Activated CD4-positive, alpha-beta T cell treated with anti-CD3 and anti-CD28 coated beads, Interleukin-2, amount 50 U/mL, for 48 hours (primary cell): ENCODE data around the gene POLRMT.
A peak's percentile ranks its signal among the peaks of the same experiment; 100 is the strongest.
"Not testable (repeated sequence)": the region's sequence is repeated elsewhere in the genome, so short reads cannot be mapped to it uniquely, and the experiment has no call there.

ENCODE experiments used
- DNase-seq, 2 experiments: peaks; one replicate each; pipeline ENCODE4 v3.0.0-alpha.2; 2020

The POLRMT gene

DNA sequence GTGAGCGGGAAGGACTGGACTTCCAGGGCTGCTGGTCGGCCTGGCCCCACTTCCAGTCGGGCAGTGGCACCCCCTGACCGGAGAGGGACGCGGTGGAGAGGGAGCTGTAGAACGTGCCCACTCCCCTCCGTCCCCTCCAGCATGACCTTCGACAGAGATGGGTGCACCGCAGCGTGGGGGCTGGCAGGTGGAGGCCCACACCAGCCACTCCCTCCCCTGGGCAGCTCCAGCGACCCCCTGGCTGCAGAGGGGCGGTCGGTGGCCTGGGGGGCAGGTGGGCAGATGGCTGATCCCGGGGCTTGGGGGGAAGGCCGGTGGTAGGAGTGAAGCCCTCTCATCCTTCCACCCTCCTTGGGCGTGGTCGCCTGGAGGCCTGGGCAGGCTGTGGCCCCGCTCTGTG lies 41.2 kb downstream of the POLRMT start:
- DNase-seq = no peak

DNA sequence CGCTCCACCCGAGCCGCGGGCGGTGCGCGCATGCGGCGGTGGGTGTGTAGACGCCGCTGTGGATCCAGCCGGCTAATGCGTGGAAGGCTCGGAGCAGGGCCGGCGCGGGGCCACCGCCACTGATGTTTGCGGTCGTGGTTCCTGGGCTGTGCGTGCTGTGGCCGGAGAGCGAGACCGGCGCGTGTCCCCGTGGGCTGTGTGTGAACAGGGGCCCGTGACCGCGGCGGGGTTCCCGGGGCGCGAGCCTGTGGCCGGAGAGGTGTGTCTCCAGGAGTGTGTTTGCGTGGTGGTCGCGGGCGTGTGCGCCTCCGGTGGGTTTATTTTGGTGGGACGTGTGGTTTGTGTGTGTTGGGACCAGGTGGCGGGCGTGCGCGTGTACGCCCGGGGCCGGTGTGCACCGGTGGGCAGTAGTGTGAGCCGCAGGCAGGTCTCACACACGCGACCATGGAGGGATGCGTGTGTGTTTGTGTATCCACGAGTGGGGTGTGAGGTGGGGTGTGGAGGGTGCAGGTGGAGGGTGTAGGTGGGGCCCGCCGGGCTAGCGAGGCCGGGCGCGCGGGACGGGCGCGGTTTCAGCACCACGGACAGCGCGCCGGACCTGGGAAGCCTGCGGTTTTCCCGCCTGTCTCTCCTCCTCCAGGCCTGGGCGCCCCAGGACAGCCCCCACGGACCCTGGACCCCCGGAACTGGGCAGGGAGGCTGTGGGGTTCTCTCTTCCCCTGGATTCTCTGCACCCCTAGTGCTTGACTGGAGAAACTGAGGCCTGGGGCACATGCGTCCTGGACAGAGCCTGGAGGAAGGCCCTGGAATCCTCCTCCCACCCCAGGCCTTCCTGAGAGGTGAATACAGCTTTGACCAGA lies 42.0 kb downstream of the POLRMT start:
- no peak for DNase-seq

DNA sequence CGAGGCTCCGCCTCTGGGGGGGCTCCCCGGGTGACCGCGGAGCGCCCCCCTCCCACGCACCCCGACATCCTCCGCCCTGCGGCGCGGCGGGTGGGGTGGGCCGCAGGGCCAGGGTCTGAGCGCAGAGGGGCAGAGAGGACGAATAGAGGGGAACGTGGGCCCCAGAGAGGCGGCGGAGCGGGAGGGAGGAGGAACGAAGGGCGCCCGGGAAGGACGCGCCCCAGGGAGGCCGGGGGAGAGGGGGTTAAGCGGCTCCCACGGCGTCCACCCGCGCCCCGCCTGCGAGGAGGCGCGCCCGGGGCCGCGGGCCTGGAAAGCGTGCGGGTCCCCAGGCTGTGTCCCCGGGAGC lies 42.6 kb downstream of the POLRMT start:
- DNase-seq = no peak

DNA sequence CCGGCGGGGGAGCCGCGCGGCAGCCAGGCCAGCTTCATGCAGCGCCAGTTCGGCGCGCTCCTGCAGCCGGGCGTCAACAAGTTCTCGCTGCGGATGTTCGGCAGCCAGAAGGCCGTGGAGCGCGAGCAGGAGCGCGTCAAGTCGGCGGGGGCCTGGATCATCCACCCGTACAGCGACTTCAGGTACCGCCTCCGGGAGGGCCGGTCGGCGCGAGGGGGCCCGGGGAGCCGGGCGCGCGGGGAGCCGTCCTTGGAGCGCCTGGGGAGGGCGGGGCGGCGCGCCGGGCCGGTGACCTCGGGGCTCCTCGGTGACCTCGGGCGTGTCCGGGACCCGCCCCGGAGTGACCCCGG lies 43.0 kb downstream of the POLRMT start:
- DNase-seq = peak in 1 of 2 experiments; percentile 44

DNA sequence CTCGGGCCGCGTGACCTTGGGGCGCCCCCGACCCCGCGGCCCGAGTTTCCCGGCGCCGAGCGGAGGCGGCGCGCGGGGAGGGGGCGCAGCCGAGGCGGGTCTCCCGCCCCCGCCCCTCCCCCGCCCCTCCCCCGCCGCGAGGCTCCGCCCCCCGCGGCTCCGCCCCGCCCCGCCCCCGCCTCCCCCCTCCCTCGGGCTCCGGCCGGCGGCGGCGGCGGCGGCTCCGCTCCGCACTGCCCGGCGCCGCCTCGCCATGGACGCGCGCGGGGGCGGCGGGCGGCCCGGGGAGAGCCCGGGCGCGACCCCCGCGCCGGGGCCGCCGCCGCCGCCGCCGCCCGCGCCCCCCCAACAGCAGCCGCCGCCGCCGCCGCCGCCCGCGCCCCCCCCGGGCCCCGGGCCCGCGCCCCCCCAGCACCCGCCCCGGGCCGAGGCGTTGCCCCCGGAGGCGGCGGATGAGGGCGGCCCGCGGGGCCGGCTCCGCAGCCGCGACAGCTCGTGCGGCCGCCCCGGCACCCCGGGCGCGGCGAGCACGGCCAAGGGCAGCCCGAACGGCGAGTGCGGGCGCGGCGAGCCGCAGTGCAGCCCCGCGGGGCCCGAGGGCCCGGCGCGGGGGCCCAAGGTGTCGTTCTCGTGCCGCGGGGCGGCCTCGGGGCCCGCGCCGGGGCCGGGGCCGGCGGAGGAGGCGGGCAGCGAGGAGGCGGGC lies 43.5 kb downstream of the POLRMT start, which contains the start of gene HCN2:
Gene HCN2 (plus strand): TSS at position 189 of the 703 bp plus-strand sequence. CDS start 65 bp downstream, at position 254.
- no peak for DNase-seq

DNA sequence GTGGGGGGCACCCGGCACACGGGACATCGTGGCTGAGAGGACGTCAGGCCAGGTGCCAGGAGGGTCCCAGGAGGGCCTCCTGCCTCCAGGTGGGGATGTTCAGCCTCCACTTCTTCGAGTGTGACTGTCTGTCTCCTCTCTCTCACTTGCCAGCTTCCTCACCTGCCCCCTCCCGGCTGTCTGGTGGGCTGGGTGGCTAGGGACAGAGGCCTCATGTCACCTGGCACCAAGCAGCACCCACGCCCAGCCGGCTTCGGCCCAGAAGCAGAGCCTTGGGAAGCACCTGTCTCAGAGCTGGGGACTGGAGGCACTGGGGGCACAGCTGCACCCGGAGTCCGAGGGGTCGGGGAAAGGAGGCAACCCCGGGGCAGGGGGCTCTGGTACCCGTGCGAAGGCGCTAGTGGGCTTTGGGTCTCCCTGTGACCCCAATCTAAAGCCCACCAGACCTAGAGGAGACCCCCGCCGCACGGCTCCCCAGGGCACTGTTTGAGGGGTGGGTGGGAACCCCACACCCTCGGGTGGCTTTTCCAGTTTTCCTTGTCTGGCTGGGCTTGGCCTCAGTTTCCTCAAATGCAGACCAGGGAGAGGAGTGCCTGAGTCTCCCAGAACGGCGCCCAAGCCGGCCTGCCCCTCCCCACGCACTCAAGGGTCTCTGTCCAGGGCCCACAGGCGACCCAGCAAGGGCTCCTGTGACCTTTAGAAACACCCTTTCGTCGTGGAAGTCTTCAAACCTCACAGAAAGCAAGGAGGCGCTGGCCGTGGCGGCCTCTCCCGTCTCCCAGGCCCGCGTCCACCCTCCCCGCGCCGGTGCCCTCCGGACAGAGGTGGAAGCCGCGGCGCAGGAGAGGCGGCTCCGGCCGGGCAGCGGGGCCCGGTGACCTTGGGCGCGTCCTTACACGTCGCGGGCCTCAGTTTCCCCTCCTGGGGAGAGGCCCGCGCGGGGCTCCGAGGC lies 44.3 kb downstream of the POLRMT start:
- no peak for DNase-seq

DNA sequence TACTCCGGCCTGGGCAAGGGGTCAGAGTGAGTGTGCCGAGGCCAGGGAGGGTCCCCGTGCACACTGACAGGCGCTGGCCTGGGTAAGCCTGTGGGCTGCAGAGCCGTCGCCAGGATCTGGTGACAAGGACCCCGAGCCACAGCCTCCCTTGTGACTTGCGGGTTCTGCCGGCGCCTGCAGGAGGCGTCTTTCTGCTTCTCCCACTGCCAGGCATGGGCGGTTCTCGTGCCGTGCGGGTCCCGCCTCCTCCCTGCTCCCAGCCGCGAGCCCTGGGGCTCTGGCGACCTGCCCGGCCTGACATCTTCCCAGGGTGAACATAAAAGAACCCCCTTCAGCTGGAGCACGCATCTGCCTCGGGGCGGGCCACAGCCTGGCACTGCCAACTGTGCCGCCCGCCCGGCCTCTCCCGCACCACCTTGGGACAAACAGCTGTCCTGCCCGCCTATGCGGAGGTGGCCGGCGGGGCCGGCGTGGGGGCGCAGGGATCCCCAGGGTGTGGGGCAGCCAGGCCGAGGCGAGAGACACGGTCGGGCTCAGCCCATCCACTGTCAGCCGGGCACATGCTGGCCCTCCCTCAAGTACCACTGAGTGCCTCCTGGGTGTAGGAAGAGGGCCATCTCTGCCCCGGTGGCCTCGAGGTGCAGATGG lies 45.1 kb downstream of the POLRMT start:
- peak; percentile 77 to 81 for DNase-seq

DNA sequence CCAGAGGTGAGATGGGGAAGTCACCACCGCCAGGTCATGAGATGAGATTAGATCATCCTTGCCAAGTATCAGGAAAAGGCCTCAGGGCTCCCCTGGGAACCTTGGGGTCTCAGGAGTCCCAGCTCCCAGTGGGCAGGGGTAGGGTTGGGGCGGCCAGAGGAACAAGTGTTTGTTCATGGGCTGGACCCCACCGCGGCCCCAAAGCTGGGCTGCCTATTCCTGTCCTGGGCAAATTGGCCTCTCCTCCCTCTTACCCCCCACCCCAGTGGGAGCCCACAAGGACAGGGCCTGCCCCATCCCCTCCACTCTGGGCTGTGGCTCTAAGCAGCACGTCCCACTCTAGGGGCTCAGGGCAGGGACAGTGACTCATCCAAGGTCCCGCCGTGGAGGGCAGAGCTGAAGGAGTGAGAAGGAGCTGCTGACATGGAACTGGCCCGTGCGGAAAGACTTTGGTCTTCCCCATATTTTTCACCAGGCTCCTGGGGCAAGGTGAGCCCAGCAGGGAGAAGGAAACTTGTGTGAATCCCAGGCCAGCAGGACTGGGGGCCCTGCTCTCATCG lies 47.7 kb downstream of the POLRMT start:
- no peak for DNase-seq

DNA sequence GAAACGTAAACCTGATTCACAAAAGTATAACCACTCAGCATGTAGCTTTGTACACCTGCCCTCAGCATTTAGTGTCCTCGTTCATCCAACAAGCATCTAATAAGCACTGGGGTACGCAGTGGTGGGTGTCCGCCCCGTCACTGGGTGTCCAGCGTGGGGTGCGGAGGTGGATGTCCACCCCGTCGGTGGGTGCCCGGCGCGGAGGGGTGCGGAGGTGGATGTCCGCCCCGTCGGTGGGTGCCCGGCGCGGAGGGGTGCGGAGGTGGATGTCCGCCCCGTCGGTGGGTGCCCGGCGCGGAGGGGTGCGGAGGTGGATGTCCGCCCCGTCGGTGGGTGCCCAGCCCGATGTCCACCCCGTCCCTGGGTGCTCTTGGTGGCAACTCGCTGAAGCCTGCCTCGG lies 48.2 kb downstream of the POLRMT start:
- DNase-seq = not testable (repeated sequence)

DNA sequence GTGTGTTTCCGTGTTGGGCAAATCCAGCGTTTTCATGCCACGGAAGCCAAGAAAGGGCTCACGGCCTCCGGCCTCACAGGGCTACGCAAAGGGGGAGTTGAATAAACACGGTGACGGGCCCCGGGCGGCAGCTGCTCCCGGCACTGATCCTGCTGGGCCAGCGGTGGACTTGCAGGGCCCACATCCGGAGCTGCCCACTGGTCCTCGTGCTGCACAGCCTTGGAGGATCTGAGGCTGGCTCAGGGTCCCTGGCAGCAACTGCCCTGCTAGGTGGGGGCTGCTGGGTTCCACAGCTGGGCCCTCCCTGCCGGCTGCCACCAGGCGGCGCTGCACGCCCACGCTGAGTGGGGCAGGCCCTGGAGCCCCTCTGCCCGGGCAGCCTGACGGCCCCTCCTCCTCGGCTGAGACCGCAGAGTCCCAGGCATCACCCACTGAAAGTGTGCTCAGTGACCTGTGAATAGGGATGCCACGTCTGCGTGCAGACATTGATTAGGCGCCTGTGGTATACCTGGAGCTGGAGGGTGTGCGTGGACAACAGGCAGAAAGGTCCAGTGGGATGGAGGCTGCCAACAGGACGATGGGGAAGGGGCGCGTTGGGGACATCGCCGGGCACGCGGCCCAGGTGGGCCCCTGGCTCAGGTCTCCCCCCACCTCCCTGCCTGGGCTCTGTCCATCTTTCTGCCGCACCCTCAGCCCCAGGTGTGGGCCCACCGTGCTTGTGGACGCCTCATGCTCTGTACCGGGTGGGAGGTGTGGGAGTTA lies 48.9 kb downstream of the POLRMT start:
- peak; percentile 64 to 69 for DNase-seq

DNA sequence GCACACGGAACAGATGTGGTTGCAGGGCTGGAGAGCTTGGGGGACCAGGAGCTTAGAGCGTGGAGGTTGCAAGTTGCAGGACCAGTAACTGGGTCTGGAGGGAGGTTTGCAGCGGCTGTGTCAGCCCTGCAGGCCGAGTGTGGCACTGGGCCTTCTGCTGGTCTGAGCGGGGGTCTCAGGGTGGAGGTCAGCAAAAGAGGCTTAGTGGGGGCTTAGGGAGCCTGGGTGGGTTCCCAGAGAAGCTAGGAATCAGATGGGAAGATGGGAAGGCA lies 49.4 kb downstream of the POLRMT start:
- DNase-seq = no peak

DNA sequence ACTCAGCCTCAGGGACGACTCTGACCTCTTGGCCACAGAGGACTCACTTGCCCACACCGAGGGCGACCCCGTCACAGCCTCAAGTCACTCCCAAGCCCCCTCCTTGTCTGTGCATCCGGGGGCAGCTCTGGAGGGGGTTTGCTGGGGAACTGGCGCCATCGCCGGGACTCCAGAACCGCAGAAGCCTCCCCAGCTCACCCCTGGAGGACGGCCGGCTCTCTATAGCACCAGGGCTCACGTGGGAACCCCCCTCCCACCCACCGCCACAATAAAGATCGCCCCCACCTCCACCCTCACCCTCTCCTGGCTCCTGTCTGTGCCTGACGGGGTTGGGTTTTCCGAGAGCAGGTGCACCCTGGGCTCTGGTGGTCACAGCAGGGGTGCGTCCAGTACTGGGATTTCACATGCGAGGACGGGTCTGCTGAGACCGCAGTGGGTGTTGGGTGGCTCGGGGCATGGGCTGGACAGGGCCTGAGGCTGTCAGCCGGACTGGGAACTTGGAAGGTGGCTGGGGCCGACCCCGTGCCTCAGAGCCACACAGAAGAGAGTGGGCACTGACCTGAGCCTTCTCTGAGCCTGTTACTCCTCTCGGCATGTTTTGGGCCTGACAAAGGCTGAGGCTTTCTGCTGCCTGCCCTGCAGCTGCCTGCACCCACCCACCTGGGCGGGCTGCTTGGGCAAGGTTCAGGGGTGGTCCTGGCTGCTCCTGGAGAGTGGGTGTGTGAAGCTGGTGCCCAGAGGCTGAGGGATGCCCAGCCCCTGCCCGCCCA lies 50.0 kb downstream of the POLRMT start:
- DNase-seq = no peak

DNA sequence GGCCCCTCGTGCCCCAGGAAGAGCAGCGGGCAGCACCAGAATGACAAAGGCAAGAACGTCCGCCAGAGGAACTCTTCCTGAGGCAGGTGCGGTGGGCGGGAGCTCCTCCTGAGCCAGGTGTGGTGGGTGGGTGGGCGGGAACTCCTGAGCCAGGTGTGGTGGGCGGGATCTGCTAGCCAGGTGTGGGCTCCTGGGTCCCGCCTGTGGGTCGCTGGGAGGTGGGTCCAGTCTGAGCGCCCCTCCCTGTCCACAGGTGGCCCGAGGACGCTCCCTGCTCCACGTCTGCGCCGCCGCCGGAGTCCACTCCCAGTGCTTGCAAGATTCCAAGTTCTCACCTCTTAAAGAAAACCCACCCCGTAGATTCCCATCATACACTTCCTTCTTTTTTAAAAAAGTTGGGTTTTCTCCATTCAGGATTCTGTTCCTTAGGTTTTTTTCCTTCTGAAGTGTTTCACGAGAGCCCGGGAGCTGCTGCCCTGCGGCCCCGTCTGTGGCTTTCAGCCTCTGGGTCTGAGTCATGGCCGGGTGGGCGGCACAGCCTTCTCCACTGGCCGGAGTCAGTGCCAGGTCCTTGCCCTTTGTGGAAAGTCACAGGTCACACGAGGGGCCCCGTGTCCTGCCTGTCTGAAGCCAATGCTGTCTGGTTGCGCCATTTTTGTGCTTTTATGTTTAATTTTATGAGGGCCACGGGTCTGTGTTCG lies 50.7 kb downstream of the POLRMT start:
- no peak for DNase-seq

DNA sequence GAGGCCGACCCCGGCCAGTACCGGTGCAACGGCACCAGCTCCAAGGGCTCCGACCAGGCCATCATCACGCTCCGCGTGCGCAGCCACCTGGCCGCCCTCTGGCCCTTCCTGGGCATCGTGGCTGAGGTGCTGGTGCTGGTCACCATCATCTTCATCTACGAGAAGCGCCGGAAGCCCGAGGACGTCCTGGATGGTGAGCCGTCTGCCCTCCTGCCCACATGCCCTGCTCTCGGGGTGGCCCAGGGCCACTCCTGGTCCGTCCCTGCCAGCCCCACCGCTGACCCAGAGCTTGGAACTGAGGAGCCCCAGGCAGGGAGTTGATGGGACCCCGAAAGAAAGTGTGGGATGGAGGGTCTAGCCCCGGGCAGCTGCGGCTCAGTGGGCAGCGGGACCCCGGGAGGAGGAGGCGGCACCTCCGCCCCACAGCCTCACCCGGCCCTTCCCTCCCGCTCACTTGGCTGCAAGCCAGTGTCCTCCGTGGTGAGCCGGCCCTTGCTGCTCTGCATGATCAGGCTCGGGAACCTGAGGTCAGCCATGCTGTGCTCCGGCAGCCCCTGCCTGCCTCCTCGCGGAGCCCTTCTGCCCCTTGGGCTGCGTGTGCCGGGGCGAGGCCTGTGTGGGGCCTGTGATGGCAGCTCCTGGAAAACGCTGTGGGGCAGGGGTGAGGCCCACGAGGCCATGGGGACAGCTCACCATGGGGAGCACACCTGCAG lies 51.8 kb downstream of the POLRMT start:
- no peak for DNase-seq

DNA sequence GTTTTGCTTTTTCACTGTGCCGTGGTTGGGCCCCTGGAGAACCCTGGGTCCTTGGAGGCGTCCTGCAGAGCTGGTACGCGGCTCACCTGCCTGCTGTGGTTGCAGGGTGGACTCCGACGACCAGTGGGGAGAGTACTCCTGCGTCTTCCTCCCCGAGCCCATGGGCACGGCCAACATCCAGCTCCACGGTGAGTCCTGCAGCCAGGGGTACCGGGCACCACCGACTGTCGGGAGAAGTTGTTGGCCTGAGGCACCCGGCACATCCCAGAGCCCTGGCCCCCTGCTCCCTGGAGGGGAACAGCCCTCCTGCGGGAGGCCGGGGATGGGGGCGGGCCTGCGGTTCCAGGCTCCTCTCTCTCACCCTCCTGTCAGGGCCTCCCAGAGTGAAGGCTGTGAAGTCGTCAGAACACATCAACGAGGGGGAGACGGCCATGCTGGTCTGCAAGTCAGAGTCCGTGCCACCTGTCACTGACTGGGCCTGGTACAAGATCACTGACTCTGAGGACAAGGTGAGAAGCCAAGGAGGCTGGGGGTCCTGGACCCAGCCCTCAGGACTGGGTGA lies 53.0 kb downstream of the POLRMT start:
- DNase-seq = no peak

DNA sequence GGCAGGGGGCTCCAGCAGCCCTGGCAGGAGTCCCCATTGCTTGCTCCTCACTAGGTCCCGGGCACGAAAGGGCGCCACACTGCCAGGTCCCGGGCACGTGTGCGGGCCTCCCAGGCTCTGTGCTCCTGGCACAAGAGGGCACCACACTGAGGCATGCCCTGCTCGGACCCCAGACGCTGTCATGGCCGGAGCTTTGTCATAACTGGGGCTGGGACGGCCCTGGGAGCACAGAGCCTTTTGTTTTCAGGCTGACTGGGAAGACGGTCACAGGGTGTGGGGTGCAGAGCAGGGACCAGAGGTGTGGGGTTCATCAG lies 53.5 kb downstream of the POLRMT start:
- no peak for DNase-seq

DNA sequence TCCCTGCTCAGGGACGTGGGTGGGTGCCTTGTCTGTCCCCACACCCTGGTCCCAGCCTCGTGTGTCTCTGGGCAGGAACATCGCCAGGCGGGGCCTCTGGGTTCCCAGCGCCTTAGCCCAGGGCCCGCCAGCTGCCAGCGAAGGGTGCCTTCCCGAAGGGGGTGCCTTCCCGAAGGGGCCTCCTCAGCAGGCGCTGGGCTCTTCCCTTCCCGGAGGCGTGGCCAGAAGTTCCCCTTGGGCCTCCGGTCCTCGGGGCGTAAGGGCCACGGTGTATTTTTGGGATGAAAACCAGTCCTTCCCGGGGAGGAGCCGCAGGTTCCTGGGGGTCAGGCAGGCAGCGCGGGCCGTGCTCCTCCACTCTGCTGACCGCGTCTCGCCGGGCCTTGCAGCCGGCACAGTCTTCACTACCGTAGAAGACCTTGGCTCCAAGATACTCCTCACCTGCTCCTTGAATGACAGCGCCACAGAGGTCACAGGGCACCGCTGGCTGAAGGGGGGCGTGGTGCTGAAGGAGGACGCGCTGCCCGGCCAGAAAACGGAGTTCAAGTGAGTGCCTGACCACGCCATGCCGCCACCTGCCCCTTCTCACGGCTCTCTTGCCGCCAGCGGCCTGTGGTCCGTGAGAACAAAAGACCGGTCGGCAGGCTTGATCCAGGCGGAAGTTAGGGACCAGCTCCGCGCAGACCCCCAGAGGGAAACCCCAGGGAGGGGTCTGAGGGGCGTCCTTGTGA lies 54.1 kb downstream of the POLRMT start:
- no peak for DNase-seq

DNA sequence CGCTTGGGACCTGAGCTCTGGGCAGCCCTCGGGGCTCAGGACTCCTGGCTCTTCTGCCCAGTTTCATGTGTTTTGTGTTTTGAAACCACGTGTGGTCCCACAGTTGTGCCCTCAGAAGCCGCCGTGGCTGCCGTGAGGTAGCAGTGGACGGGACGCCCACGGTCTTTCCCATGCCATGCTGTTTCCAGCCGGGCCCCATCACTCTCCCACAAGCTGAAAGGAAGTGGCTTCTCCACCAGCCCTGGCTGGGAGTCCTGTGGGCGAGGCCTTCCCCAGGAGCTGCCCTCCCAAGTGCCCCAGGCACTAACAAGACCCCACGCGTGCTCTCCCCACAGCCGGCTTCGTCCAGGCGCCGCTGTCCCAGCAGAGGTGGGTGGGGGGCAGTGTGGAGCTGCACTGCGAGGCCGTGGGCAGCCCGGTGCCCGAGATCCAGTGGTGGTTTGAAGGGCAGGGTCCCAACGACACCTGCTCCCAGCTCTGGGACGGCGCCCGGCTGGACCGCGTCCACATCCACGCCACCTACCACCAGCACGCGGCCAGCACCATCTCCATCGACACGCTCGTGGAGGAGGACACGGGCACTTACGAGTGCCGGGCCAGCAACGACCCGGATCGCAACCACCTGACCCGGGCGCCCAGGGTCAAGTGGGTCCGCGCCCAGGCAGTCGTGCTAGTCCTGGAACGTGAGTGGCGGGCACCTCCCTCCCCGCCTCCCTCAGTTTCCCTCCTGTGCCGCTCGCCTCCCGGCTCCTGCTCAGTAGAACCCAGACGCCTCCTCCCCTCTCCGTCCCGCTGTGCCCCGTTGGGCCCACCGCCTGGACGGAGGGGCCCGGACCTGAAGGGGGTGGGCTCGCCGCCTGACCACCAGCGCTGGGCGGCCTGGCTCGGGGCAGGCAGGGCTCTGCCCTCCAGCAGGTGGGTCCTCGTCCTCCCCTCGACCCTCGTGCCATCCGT lies 55.6 kb downstream of the POLRMT start:
- DNase-seq = no peak
